Testis (tissue), 2 donors: ENCODE measurements around the gene MET.

Source experiments
- CTCF ChIP-seq, 3 experiments: fragments of 450-650 bp in 2 of 3; fragments of 200-600 bp in 1 of 3; sonication (generic) in 1 of 3; IDR thresholded peaks; one replicate each; pipeline ENCODE4 v1.5.1; 2016 to 2019; ENCODE audit warnings: antibody characterized with exemption in 3 of 3, mild to moderate bottlenecking in 2 of 3, moderate library complexity in 1 of 3
- POLR2A ChIP-seq: fragments of 450-650 bp; IDR thresholded peaks from one replicate; pipeline ENCODE4 v1.6.1; 2017; ENCODE audit warnings: antibody characterized with exemption, mild to moderate bottlenecking, moderate library complexity

GRCh38 chr7:116686812-116687419 lies 14.9 kb downstream of the MET start:
- TF ChIP-seq CTCF (IDR thresholded peaks at IDR 0.05) (no peak), POLR2A (no peak)
